Transverse colon (tissue), 4 donors: Measurements from ENCODE around the gene EXD3. TPM values are rescaled to one million over a fixed set of nuclear protein-coding genes. Genes with fewer than 3 reads are reported as not detected.

Experiments used
- DNase-seq: peaks from one replicate; pipeline ENCODE4 v3.0.0-alpha.2; 2019
- H3K27ac ChIP-seq, 4 donors: fragments of 200-600 bp; sonication (generic); 2 replicates each; pipeline ENCODE4 v1.5.1; 2016 to 2018; ENCODE audit warnings: inconsistent platforms in 4 of 4
- H3K27me3 ChIP-seq: fragments of 200-600 bp; sonication (generic); 2 replicates; pipeline ENCODE4 v1.5.1; 2017; ENCODE audit warnings: inconsistent platforms
- H3K36me3 ChIP-seq, 4 donors: fragments of 200-600 bp; sonication (generic); 2 replicates each; pipeline ENCODE4 v1.5.1; 2017 to 2019; ENCODE audit warnings: inconsistent platforms in 4 of 4
- H3K4me1 ChIP-seq, 4 donors: fragments of 200-600 bp; sonication (generic); 2 replicates each; pipeline ENCODE4 v1.5.1; 2017 to 2020; ENCODE audit warnings: inconsistent platforms in 4 of 4
- H3K4me3 ChIP-seq, 4 donors: fragments of 200-600 bp; sonication (generic); 1 replicate in 1 of 4; 2 replicates in 3 of 4; pipeline versions ENCODE4 v1.5.1 to v1.6.1; 2017 to 2019; ENCODE audit warnings: inconsistent platforms in 4 of 4
- H3K9me3 ChIP-seq, 2 donors: fragments of 200-600 bp; sonication (generic); 2 replicates each; pipeline ENCODE4 v1.5.1; 2017 to 2019; ENCODE audit warnings: inconsistent platforms in 2 of 2
- CTCF ChIP-seq, 5 experiments: fragments of 200-600 bp in 3 of 5; fragments of 450-650 bp in 2 of 5; sonication (generic) in 3 of 5; IDR thresholded peaks; 1 replicate in 2 of 5; 2 replicates in 3 of 5; pipeline ENCODE4 v1.5.1; 2016 to 2017; ENCODE audit warnings: antibody characterized with exemption in 5 of 5, inconsistent platforms in 3 of 5, mild to moderate bottlenecking in 2 of 5, moderate library complexity in 1 of 5
- EP300 ChIP-seq: sonication (generic); formaldehyde crosslinking; IDR thresholded peaks from one replicate; pipeline ENCODE4 v1.6.1; 2017; ENCODE audit warnings: antibody characterized with exemption, low read depth
- POLR2A ChIP-seq: fragments of 450-650 bp; IDR thresholded peaks from one replicate; pipeline ENCODE4 v1.6.1; 2016; ENCODE audit warnings: antibody characterized with exemption, mild to moderate bottlenecking, moderate library complexity
- POLR2AphosphoS5 ChIP-seq, 3 donors: sonication (generic); formaldehyde crosslinking; IDR thresholded peaks; one replicate each; pipeline ENCODE4 v1.6.1; 2016; ENCODE audit warnings: antibody characterized with exemption in 3 of 3
- WGBS, 2 donors: methylation state at CpG; one replicate each; pipeline ENCODE4 v1.1.5; 2018; ENCODE audit warnings: low coverage in 1 of 2; 5-methylcytosine and 5-hydroxymethylcytosine counted together
- in situ Hi-C, 4 donors: fragments of 200-750 bp; cut with MboI; loops; one replicate each; pipeline versions ENCODE4 v1.15.0 to v1.15.1; 2017; ENCODE audit warnings: low sequenced_read_pairs in 3 of 4, low pct_ligation_motif_present in 1 of 4, low pct_unique_long_range_greater_than_20kb in 1 of 4
- intact Hi-C: fragments of 100-400 bp; cut with DNase I; formaldehyde crosslinking; loops from one replicate; pipeline ENCODE4 v1.15.1; 2023; ENCODE audit warnings: low total_unique reads
- total RNA-seq, 4 donors: library from RNA; depleted of rRNA; stranded (reverse); fragments of >200 nt; gene quantifications; one replicate each; pipeline ENCODE4 v1.1.0, GENCODE V29; 2016

EXD3 gene
- total RNA-seq, 4 donors from 2014 or later, result 47.6 to 228 (median 74.2) TPM

- 83 to 86% methylated on average over 7 of the region's 7 CpGs for WGBS, 2 donors
- no peak overlapping the region for H3K27ac ChIP-seq
Observed at GRCh38 chr9:137339045-137339907, 83.7 kb downstream of the EXD3 start.

GRCh38 chr9:137336735-137337134 lies 86.2 kb downstream of the EXD3 start:
- no peak overlapping the region for H3K4me3 ChIP-seq
- H3K27ac ChIP-seq, result no peak overlapping the region
- 92 to 94% methylated on average over 2 of the region's 2 CpGs for WGBS, 2 donors
- in situ Hi-C loops (no loop called here), intact Hi-C loops (no loop called here)
- no peaks in the 10 kb centered on the region for H3K36me3 ChIP-seq
- H3K27me3 ChIP-seq, result no peaks in the 10 kb centered on the region
- H3K4me1 ChIP-seq, result no peaks in the 10 kb centered on the region
- no peak for DNase-seq
- H3K9me3 ChIP-seq, result peaks cover 4 to 8% of the 10 kb centered on the region in 2 donors
- TF ChIP-seq POLR2AphosphoS5 (IDR thresholded peaks at IDR 0.05), result no peak
- no peak for TF ChIP-seq EP300
- TF ChIP-seq POLR2A, result no peak
- TF ChIP-seq CTCF (IDR thresholded peaks at IDR 0.05), result no peak

More at GRCh38 chr9:137339045-137339907, 83.7 kb downstream of the EXD3 start:
- Histone ChIP-seq H3K9me3 (peaks cover 4 to 8% of the 10 kb centered on the region in 2 donors), H3K4me3 (no peak overlapping the region), H3K4me1 (no peaks in the 10 kb centered on the region), H3K27me3 (no peaks in the 10 kb centered on the region), H3K36me3 (no peaks in the 10 kb centered on the region)
- TF ChIP-seq CTCF (IDR thresholded peaks at IDR 0.05), result no peak
- no peak for TF ChIP-seq POLR2AphosphoS5 (IDR thresholded peaks at IDR 0.05)
- no peak for TF ChIP-seq POLR2A
- TF ChIP-seq EP300, result no peak
- in situ Hi-C loops (no loop called here), intact Hi-C loops (no loop called here)
- DNase-seq, result no peak

GRCh38 chr9:137333016-137333671 lies 89.8 kb downstream of the EXD3 start:
- no peak for TF ChIP-seq POLR2A
- Histone ChIP-seq H3K36me3 (no peaks in the 10 kb centered on the region), H3K27ac (no peak overlapping the region), H3K9me3 (peaks cover 4 to 8% of the 10 kb centered on the region in 2 donors), H3K27me3 (no peaks in the 10 kb centered on the region), H3K4me1 (no peaks in the 10 kb centered on the region), H3K4me3 (no peak overlapping the region)
- no peak for DNase-seq
- in situ Hi-C loops, result no loop called here
- 83 to 92% methylated on average over 2 to 20 of the region's 21 CpGs for WGBS, 2 donors
- intact Hi-C loops, result no loop called here

- Histone ChIP-seq H3K36me3 (no peaks in the 10 kb centered on the region), H3K9me3 (peaks cover 4 to 7% of the 10 kb centered on the region in 2 donors), H3K27me3 (no peaks in the 10 kb centered on the region), H3K27ac (no peak overlapping the region), H3K4me3 (no peak overlapping the region), H3K4me1 (no peaks in the 10 kb centered on the region)
- TF ChIP-seq CTCF (IDR thresholded peaks at IDR 0.05), result no peak
- no peak for TF ChIP-seq POLR2AphosphoS5 (IDR thresholded peaks at IDR 0.05)
- TF ChIP-seq POLR2A, result no peak
- no peak for TF ChIP-seq EP300
- intact Hi-C loops, result no loop called here
- no peak for DNase-seq
- 94 to 97% methylated on average over 6 to 9 of the region's 9 CpGs for WGBS, 2 donors
- in situ Hi-C loops, result no loop called here
Observed at GRCh38 chr9:137331929-137332328, 91.0 kb downstream of the EXD3 start.
